ENCODE data around the gene FAM168B. TPM values are rescaled to one million over a fixed set of nuclear protein-coding genes. Genes with fewer than 3 reads are reported as not detected.

Gene FAM168B, protein sequence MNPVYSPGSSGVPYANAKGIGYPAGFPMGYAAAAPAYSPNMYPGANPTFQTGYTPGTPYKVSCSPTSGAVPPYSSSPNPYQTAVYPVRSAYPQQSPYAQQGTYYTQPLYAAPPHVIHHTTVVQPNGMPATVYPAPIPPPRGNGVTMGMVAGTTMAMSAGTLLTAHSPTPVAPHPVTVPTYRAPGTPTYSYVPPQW
- total RNA-seq = 10 to 100 TPM; 47.3 to 54.0 TPM

GRCh38 chr2:131093006-131093695 lies at the start of gene FAM168B:
Gene FAM168B (minus strand): TSS chr2:131093460. CDS start chr2:131082646, 10,814 bp downstream.

GRCh38 chr2:131105156-131105949 lies 12.1 kb upstream of the FAM168B start, which contains the start of gene PLEKHB2:
Gene PLEKHB2 (plus strand): TSS chr2:131105336. CDS start chr2:131120942, 15,606 bp downstream.

Other genes starting within 250 kb of the FAM168B start
- gene PLEKHB2, start 11.9 kb upstream of the FAM168B start, total RNA-seq = 100 to 1,000 TPM; 156 to 171 TPM
- gene POTEE, start 116.1 kb upstream of the FAM168B start, total RNA-seq = not detected

All from melanocyte of skin (primary cell).